ENCODE measurements around the gene SHISA5. TPM values are rescaled to one million over a fixed set of nuclear protein-coding genes. Genes with fewer than 3 reads are reported as not detected.

Gene SHISA5
- total RNA-seq, 1 experiment from 2014 or later = 137 TPM

GRCh38 chr3:48446043-48446424 lies 57.9 kb downstream of the SHISA5 start:
- Mint-ChIP-seq H3K27me3 (ENCODE audit: low read depth) (no peaks in the 10 kb centered on the region), H3K4me3 (peak overlapping the region; percentile 94), H3K4me1 (peaks cover 29% of the 10 kb centered on the region), H3K36me3 (peaks cover 29% of the 10 kb centered on the region), H3K9me3 (no peaks in the 10 kb centered on the region), H3K27ac (peak overlapping the region; percentile 89)
- no peak for ATAC-seq
- DNase-seq (ENCODE audit: low spot score) = no peak
- ChIA-PET CTCF (interaction anchor here (0.8 to 4.5 kb wide), 9 partner anchors 10 to 189 kb away, joined by 3 to 121 read pairs (median 10); partner anchors contain the start of gene SLC26A6), POLR2A (interaction anchor here (0.5 to 1.8 kb wide), 13 partner anchors 10 to 257 kb away, joined by 3 to 11 read pairs (median 5); partner anchors contain the start of genes CDC25A and SHISA5)
- TF ChIP-seq CBFB (CRISPR knock-in tag; IDR thresholded peaks at IDR 0.05; ENCODE audit: low read depth) = 0 out of 2 replicates have a peak, but pooled peaks have one; percentile 16
- no peak for TF ChIP-seq ZNF396 (CRISPR knock-in tag; IDR thresholded peaks at IDR 0.05; ENCODE audit: borderline replicate concordance)
- TF ChIP-seq ZNF263 (CRISPR knock-in tag; IDR thresholded peaks at IDR 0.05; ENCODE audit: low read depth) = no peak
- TF ChIP-seq, protein P1, sequence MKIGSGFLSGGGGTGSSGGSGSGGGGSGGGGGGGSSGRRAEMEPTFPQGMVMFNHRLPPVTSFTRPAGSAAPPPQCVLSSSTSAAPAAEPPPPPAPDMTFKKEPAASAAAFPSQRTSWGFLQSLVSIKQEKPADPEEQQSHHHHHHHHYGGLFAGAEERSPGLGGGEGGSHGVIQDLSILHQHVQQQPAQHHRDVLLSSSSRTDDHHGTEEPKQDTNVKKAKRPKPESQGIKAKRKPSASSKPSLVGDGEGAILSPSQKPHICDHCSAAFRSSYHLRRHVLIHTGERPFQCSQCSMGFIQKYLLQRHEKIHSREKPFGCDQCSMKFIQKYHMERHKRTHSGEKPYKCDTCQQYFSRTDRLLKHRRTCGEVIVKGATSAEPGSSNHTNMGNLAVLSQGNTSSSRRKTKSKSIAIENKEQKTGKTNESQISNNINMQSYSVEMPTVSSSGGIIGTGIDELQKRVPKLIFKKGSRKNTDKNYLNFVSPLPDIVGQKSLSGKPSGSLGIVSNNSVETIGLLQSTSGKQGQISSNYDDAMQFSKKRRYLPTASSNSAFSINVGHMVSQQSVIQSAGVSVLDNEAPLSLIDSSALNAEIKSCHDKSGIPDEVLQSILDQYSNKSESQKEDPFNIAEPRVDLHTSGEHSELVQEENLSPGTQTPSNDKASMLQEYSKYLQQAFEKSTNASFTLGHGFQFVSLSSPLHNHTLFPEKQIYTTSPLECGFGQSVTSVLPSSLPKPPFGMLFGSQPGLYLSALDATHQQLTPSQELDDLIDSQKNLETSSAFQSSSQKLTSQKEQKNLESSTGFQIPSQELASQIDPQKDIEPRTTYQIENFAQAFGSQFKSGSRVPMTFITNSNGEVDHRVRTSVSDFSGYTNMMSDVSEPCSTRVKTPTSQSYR (CRISPR knock-in tag; IDR thresholded peaks at IDR 0.05) = 0 out of 2 replicates have a peak, but pooled peaks have one; percentile 15

- no peak for TF ChIP-seq GRHL2 (CRISPR knock-in tag; IDR thresholded peaks at IDR 0.05; ENCODE audit: insufficient replicate concordance, severe bottlenecking)
- no peak for TF ChIP-seq FOXP1 (CRISPR knock-in tag; IDR thresholded peaks at IDR 0.05; ENCODE audit: borderline replicate concordance)
- no peak for TF ChIP-seq ETV6 (CRISPR knock-in tag; IDR thresholded peaks at IDR 0.05)
- TF ChIP-seq, protein P2, sequence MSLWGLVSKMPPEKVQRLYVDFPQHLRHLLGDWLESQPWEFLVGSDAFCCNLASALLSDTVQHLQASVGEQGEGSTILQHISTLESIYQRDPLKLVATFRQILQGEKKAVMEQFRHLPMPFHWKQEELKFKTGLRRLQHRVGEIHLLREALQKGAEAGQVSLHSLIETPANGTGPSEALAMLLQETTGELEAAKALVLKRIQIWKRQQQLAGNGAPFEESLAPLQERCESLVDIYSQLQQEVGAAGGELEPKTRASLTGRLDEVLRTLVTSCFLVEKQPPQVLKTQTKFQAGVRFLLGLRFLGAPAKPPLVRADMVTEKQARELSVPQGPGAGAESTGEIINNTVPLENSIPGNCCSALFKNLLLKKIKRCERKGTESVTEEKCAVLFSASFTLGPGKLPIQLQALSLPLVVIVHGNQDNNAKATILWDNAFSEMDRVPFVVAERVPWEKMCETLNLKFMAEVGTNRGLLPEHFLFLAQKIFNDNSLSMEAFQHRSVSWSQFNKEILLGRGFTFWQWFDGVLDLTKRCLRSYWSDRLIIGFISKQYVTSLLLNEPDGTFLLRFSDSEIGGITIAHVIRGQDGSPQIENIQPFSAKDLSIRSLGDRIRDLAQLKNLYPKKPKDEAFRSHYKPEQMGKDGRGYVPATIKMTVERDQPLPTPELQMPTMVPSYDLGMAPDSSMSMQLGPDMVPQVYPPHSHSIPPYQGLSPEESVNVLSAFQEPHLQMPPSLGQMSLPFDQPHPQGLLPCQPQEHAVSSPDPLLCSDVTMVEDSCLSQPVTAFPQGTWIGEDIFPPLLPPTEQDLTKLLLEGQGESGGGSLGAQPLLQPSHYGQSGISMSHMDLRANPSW (CRISPR knock-in tag; conservative IDR thresholded peaks at IDR 0.05; ENCODE audit: low read depth) = no peak
- no peak for TF ChIP-seq ZNF671 (CRISPR knock-in tag; IDR thresholded peaks at IDR 0.05)
- TF ChIP-seq EMX1 (CRISPR knock-in tag; IDR thresholded peaks at IDR 0.05) = no peak
- TF ChIP-seq RELA (CRISPR knock-in tag; IDR thresholded peaks at IDR 0.05; ENCODE audit: borderline replicate concordance) = no peak
- H3K9me3 Mint-ChIP-seq = no peaks in the 10 kb centered on the region
- peak overlapping the region; percentile 94 for H3K4me3 Mint-ChIP-seq
- no peak for ATAC-seq
- peaks cover 29% of the 10 kb centered on the region for H3K4me1 Mint-ChIP-seq
- no peaks in the 10 kb centered on the region for H3K27me3 Mint-ChIP-seq (ENCODE audit: low read depth)
- ChIA-PET CTCF (interaction anchor here (0.6 to 4.5 kb wide), 9 partner anchors 9 to 241 kb away, joined by 3 to 121 read pairs (median 10); partner anchors contain the start of genes NCKIPSD and SLC26A6), POLR2A (interaction anchor here (0.5 to 1.8 kb wide), 6 partner anchors 9 to 224 kb away, joined by 3 to 11 read pairs (median 7); partner anchors contain the start of gene SHISA5)
- peaks cover 29% of the 10 kb centered on the region for H3K36me3 Mint-ChIP-seq
- DNase-seq (ENCODE audit: low spot score) = no peak
- peak overlapping the region; percentile 89 for H3K27ac Mint-ChIP-seq
These were observed 58.6 kb downstream of the SHISA5 start for GRCh38 chr3:48445277-48445882.

- no peak overlapping the region; the same call in 1 of the 2 replicates for H3K27ac Mint-ChIP-seq
These were observed 62.0 kb downstream of the SHISA5 start for GRCh38 chr3:48441940-48442339.

More at GRCh38 chr3:48441940-48442339, 62.0 kb downstream of the SHISA5 start:
- Mint-ChIP-seq H3K36me3 (peaks cover 25% of the 10 kb centered on the region), H3K4me3 (peak overlapping the region; percentile 99), H3K27me3 (ENCODE audit: low read depth) (no peaks in the 10 kb centered on the region), H3K4me1 (peaks cover 28% of the 10 kb centered on the region), H3K9me3 (no peaks in the 10 kb centered on the region)
- ATAC-seq = no peak
- DNase-seq (ENCODE audit: low spot score) = no peak
- ChIA-PET POLR2A (no interaction called here), CTCF (no interaction called here)
- TF ChIP-seq ZNF121 (CRISPR knock-in tag; IDR thresholded peaks at IDR 0.05) = no peak
- TF ChIP-seq NFATC4 (CRISPR knock-in tag; IDR thresholded peaks at IDR 0.05) = no peak
- no peak for TF ChIP-seq SMAD4 (CRISPR knock-in tag; IDR thresholded peaks at IDR 0.05)
- TF ChIP-seq ARID4B (CRISPR knock-in tag; IDR thresholded peaks at IDR 0.05; ENCODE audit: borderline replicate concordance) = no peak
- no peak for TF ChIP-seq TEAD1 (CRISPR knock-in tag; IDR thresholded peaks at IDR 0.05)
- no peak for TF ChIP-seq ATF2 (CRISPR knock-in tag; IDR thresholded peaks at IDR 0.05; ENCODE audit: borderline replicate concordance, low read depth)
- no peak for TF ChIP-seq ETV6 (CRISPR knock-in tag; IDR thresholded peaks at IDR 0.05)
- no peak for TF ChIP-seq TCF7 (CRISPR knock-in tag; IDR thresholded peaks at IDR 0.05; ENCODE audit: low read depth)
